HG02938 (cell line): ENCODE measurements around the gene ERG.

ENCODE experiments used
- ATAC-seq: cut with Tn5 transposase; IDR thresholded peaks from one replicate; pipeline ENCODE4 v1.9.1; 2021; ENCODE audit warnings: mild to moderate bottlenecking, moderate library complexity; ENCODE audit not compliant: unreplicated experiment

Gene ERG

GRCh38 chr21:38439426-38439825 lies 58.9 kb downstream of the ERG start:
- no peak for ATAC-seq

GRCh38 chr21:38438462-38438893 lies 59.8 kb downstream of the ERG start:
- ATAC-seq = no peak

- ATAC-seq = no peak
Measured at GRCh38 chr21:38436341-38436740, 61.9 kb downstream of the ERG start.

GRCh38 chr21:38434913-38435533 lies 63.3 kb downstream of the ERG start:
- ATAC-seq = no peak

- ATAC-seq = no peak
Measured at GRCh38 chr21:38433471-38433870, 64.8 kb downstream of the ERG start.

- no peak for ATAC-seq
Measured at GRCh38 chr21:38430401-38430984, 67.8 kb downstream of the ERG start.

- ATAC-seq = no peak
Measured at GRCh38 chr21:38429011-38429410, 69.3 kb downstream of the ERG start.

GRCh38 chr21:38428211-38428610 lies 70.1 kb downstream of the ERG start:
- no peak for ATAC-seq

GRCh38 chr21:38424305-38425019 lies 73.8 kb downstream of the ERG start:
- ATAC-seq = no peak

- ATAC-seq = no peak
Measured at GRCh38 chr21:38422082-38422481, 76.2 kb downstream of the ERG start.

GRCh38 chr21:38420140-38420539 lies 78.1 kb downstream of the ERG start:
- no peak for ATAC-seq

GRCh38 chr21:38417726-38418125 lies 80.6 kb downstream of the ERG start:
- ATAC-seq = no peak

GRCh38 chr21:38416791-38417190 lies 81.5 kb downstream of the ERG start:
- no peak for ATAC-seq

- no peak for ATAC-seq
Measured at GRCh38 chr21:38413958-38414548, 84.2 kb downstream of the ERG start.

- no peak for ATAC-seq
Measured at GRCh38 chr21:38410466-38410865, 87.8 kb downstream of the ERG start.

- no peak for ATAC-seq
Measured at GRCh38 chr21:38409907-38410306, 88.4 kb downstream of the ERG start.

GRCh38 chr21:38404177-38404576 lies 94.1 kb downstream of the ERG start:
- no peak for ATAC-seq

- no peak for ATAC-seq
Measured at GRCh38 chr21:38402795-38403194, 95.5 kb downstream of the ERG start.

- no peak for ATAC-seq
Measured at GRCh38 chr21:38402291-38402690, 96.0 kb downstream of the ERG start.

- no peak for ATAC-seq
Measured at GRCh38 chr21:38401191-38401926, 96.9 kb downstream of the ERG start.

- ATAC-seq = no peak
Measured at GRCh38 chr21:38400195-38400919, 97.9 kb downstream of the ERG start.
